GM21447 (cell line): ENCODE results near the gene PDLIM7.
A peak's percentile ranks its signal among the peaks of the same experiment; 100 is the strongest.

ENCODE experiments used
- ATAC-seq: cut with Tn5 transposase; IDR thresholded peaks from one replicate; pipeline ENCODE4 v1.9.1; 2021; ENCODE audit not compliant: unreplicated experiment

Gene PDLIM7

GRCh38 chr5:177446200-177447065, 51.0 kb downstream of the PDLIM7 start, which contains the start of gene PRR7:
PRR7 (plus strand) TSS chr5:177446814; CDS start chr5:177455068, 8,254 bp downstream.
- peak; percentile 45 for ATAC-seq

DNA sequence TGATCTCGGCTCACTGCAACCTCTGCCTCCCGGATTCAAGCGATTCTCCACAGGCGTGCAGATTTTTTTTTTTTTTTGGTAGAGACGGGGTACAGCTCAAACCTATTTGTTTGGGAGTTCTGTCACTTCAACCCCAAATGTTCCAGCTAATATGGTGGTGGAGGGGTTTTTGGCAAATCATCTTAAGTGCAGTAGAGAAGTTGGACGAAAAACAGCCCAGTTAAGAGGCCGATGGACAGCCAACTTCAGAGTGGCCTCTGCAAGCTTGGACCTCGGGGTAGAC, 51.5 kb downstream of the PDLIM7 start:
- no peak for ATAC-seq

DNA sequence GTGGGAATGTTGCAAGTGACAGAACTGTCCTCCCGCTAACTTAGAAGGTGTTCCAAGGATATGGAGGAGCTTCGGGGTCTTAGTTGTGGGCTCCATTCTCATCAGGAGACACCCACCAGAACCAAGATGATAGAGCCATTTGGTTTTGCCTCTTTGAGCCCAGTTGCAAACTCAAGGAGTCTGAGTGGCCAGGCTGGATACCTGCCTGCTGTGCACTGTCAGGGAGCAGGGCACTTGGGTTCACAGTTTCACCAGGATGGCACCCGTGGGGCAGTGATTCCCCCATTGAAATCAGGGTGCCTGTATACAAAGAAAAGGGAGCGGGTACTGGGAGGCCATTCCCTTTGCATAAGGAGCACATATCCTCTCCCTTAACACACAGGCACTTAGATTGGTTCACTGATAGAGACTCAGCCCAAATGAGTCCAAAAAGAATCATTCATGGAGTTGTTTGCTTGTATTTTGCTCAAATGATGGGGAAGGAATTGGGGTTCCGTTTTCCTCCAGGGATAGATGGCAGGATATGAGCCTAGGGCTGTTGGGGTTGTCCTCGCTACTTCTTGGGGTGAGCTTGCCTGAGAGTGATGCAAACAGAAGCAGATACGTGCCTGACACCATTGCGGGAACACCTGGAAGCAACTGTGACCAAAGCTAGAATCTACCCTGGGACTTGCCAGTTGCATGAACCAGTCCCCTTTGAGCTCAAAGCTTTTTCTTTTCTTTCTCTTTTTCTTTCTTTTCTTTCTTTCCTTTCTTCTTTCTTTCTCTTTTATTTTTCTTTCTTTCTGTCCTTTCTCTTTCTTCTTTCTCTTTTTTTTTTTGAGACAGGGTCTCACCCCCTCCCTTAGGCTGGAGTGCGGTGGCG, 52.1 kb downstream of the PDLIM7 start:
- no peak for ATAC-seq

DNA sequence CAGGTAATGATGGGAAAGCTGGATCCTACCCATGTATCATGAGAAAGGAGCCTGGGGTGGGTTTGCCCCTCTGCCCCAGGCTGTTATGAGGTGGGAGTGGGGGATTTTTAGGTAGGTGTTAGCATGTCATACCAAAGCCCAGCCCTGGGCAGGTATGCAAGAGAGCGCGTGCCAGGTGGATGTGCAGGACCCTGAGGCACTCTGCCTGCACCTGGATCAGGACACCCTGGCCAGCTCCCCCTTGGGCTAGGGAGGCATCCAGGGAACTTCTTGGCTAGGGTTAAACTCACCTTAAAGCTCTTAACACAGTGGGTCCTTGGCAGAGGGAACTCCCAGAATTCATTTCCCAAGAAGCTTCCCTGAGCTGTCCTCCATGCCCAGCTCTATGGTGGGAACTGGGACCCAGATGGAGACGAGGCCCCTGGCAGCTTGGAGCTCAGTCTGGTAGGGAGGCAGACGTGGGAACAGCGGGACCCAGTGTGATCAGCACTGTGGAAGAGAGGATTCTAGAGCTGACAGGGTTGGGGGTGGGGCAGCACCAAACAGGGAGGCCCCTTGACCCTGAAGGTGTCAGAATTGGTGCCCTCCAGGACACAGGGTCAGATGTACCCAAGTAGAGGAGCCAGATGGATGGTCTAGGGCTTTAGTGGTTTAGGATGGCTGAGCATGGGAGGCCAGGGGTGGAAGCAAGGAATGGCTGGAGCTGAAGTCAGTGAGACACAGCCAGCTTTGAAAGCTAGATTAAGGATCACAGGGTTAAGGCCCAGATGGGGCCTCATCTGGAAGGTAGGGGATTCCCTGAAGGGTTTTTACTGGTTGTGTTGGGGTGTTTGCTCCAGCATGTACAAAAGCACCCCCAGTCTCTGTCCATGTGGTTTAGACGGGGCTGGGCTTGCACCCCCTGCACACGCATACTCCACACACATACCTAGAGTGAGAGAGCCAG, 53.0 kb downstream of the PDLIM7 start:
- no peak for ATAC-seq

DNA sequence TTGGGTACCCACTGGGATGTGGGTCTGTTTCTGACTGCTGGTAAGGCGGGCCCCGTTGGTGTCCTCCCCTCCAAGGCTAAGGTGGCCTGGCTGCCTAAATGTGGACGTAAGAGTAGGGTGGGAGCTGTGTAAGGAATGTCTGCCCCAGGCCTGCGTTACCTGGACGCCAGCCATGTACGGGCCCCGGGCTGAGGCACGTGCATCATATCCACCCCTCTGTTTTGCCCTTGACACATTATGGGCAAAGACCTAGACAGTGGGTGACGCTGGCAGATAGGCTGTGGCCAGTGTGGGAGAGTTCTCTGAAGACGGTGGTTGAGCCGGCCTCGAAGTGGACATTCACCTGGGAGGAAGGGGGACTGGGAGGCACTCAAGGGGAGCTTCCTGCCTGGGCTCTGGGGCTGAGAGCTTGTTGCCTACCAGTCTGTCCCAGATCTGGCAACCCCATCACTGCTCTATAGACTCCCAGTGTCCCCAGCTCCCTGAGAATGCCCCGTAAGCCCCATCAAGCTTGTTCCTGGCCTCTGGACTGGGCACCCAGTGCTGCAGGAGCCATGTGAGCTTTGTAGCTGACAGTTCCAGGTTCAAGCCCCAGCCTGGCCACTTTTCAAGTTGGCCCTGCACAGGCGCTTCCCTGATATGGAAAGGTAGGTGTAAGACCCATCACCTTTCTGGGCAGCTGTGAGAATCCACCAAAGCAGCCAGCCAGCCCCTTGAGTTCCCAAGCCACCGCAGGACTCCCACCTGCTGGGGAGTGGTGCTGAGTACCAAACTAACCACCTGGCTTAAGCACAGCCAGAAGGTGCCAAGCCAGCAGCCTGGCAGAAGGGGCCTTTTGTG, 54.0 kb downstream of the PDLIM7 start:
- no peak for ATAC-seq

DNA sequence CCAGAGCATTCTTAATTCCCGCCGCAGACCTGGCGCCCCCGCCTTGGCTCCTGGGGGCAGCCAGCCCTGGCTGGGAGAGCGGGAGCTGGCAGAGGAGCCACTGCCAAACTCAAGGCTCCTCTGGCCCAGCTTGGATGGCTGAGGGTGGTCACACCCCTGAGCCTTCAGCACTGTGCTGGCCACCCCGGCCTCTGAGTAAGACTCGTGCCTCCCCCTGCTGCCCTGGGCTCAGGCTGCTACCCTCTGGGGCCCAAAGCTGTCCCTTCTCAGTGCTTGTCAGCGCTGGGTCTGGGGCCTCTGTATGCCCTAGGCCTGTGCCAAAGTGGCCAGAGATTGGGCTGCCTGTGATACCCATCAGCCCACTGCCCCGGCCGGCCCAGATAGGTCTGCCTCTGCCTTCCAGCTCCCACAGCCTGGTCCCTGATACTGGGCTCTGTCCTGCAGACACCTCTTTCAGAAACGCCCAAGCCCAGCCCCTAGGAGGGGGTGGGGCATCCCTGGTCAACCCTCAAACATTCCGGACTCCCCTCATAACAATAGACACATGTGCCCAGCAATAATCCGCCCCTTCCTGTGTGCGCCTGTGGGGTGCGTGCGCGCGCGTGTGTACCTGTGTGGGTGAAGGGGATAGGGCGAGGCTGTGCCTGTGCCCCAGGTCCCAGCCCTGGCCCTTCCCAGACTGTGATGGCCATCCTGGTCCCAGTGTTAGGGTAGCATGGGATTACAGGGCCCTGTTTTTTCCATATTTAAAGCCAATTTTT, 55.2 kb downstream of the PDLIM7 start:
- no peak for ATAC-seq

GRCh38 chr5:177440990-177441780, 56.2 kb downstream of the PDLIM7 start:
- no peak for ATAC-seq

GRCh38 chr5:177440211-177440989, 57.0 kb downstream of the PDLIM7 start:
- ATAC-seq, result no peak

GRCh38 chr5:177439518-177440053, 57.8 kb downstream of the PDLIM7 start:
- ATAC-seq, result no peak

DNA sequence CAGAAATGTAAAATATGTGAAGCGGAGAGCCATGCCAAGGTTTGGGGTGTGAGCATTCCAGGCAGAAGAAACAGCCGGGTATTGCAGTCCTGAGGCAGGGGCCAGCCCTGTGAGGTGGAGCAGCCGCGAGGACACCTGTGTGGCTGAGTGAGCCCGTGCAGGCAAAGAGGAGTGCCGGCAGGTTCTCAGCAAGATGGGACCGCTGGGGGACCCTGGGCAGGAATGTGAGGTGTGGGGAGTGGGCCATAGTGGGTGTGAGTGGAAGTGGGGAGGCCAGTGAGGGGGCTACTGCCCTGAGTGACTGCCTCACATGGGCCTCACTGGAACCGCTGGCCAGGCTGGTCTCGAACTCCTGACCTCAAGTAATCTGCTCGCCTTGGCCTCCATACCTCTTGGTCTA, 58.9 kb downstream of the PDLIM7 start:
- ATAC-seq, result no peak

- ATAC-seq, result no peak
Measured at GRCh38 chr5:177437623-177438022, 59.8 kb downstream of the PDLIM7 start.

- no peak for ATAC-seq
Measured at GRCh38 chr5:177435847-177436536, 61.4 kb downstream of the PDLIM7 start.

GRCh38 chr5:177434942-177435738, 62.3 kb downstream of the PDLIM7 start:
- ATAC-seq, result no peak

- no peak for ATAC-seq
Measured at GRCh38 chr5:177434437-177434836, 63.0 kb downstream of the PDLIM7 start.

DNA sequence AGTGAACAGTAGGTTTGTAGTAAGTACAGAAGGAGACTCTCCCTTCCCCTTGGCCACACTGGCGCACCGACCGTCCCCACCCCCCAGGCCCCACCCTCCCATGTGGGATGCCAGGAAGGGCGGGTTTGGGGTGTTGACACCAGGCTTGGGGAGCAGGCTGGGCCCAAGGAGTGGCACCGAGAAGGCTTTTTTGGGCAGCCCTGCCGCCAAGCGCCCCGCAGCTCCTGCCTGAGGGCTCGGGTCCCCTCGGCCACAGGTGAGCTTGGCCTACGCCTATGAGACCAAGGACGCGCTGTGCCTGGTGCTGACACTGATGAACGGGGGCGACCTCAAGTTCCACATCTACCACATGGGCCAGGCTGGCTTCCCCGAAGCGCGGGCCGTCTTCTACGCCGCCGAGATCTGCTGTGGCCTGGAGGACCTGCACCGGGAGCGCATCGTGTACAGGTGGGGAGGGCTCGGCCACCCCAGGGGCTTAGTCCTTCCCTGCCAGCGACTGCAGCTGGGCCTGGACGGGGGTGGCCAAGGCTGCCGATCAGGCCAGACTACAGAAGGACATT, 63.7 kb downstream of the PDLIM7 start:
- no peak for ATAC-seq
